DOHH2 (cell line): Measurements from ENCODE around the gene RAB4A.

Experiments used
- H3F3A ChIP-seq: fragments of 200-600 bp; sonication (generic), shearing (Covaris generic); 2 replicates; pipeline ENCODE4 v1.6.0; 2016; ENCODE audit warnings: antibody characterized with exemption, mild to moderate bottlenecking; ENCODE audit not compliant: control insufficient read depth, insufficient read depth
- H3K27ac ChIP-seq: fragments of 200-600 bp; sonication (generic); 2 replicates; pipeline ENCODE4 v1.5.1; 2014; ENCODE audit warnings: low read depth, mild to moderate bottlenecking, low read length, moderate library complexity
- H3K27me3 ChIP-seq: fragments of 200-600 bp; sonication (generic); 2 replicates; pipeline ENCODE4 v1.6.1; 2014; ENCODE audit warnings: mild to moderate bottlenecking, low read length, mixed read lengths; ENCODE audit not compliant: control insufficient read depth
- H3K36me3 ChIP-seq: fragments of 200-600 bp; sonication (generic); 2 replicates; pipeline ENCODE4 v1.6.1; 2014; ENCODE audit warnings: mild to moderate bottlenecking, low read length, moderate library complexity, mixed read lengths; ENCODE audit not compliant: control insufficient read depth
- H3K4me1 ChIP-seq: fragments of 200-600 bp; sonication (generic); 2 replicates; pipeline ENCODE4 v1.6.1; 2014; ENCODE audit warnings: mild to moderate bottlenecking, low read length, mixed read lengths; ENCODE audit not compliant: control insufficient read depth
- H3K4me2 ChIP-seq: fragments of 200-600 bp; sonication (generic); 2 replicates; pipeline ENCODE4 v1.6.0; 2014; ENCODE audit warnings: mild to moderate bottlenecking, low read length, moderate library complexity
- H3K4me3 ChIP-seq: fragments of 200-600 bp; sonication (generic); 2 replicates; pipeline ENCODE4 v1.5.1; 2014; ENCODE audit warnings: mild to moderate bottlenecking, low read length, mixed read lengths
- H3K79me2 ChIP-seq: fragments of 200-600 bp; sonication (generic); 2 replicates; pipeline ENCODE4 v1.6.1; 2014; ENCODE audit warnings: mild to moderate bottlenecking, low read length, mixed read lengths; ENCODE audit not compliant: control insufficient read depth
- H3K9me2 ChIP-seq: fragments of 200-600 bp; sonication (generic); replicated peaks from 2 replicates; pipeline ENCODE4 v1.6.1; 2014; ENCODE audit warnings: mild to moderate bottlenecking, low read length, mixed read lengths; ENCODE audit not compliant: control insufficient read depth
- H3K9me3 ChIP-seq: fragments of 200-600 bp; sonication (generic); 2 replicates; pipeline ENCODE4 v1.6.1; 2014; ENCODE audit warnings: antibody characterized with exemption, low read length, mixed read lengths; ENCODE audit not compliant: control insufficient read depth, insufficient read depth
- H4K20me1 ChIP-seq: fragments of 200-600 bp; sonication (generic); 2 replicates; pipeline ENCODE4 v1.6.0; 2014; ENCODE audit warnings: low read depth, mild to moderate bottlenecking, antibody characterized with exemption, low read length, moderate library complexity; ENCODE audit not compliant: control insufficient read depth, insufficient read depth
- CTCF ChIP-seq: fragments of 200-600 bp; sonication (generic); IDR thresholded peaks from one replicate; pipeline ENCODE4 v1.5.1; 2014; ENCODE audit warnings: antibody characterized with exemption, mild to moderate bottlenecking, low read depth, low read length; ENCODE audit not compliant: poor library complexity, severe bottlenecking
- EZH2phosphoT487 ChIP-seq: fragments of 200-600 bp; sonication (generic); IDR thresholded peaks from 2 replicates; pipeline ENCODE4 v1.6.1; 2017; ENCODE audit warnings: borderline replicate concordance, mild to moderate bottlenecking, antibody characterized with exemption, low read length, moderate library complexity, mixed read lengths

RAB4A gene

GRCh38 chr1:229328598-229329362 is 57.9 kb downstream of the RAB4A start:
- no peaks in the 10 kb centered on the region for H3K9me3 ChIP-seq
- peaks cover 9% of the 10 kb centered on the region for H3K79me2 ChIP-seq
- H3K27me3 ChIP-seq, result no peaks in the 10 kb centered on the region
- TF ChIP-seq EZH2phosphoT487 (no peak), CTCF (no peak)
- H3K4me1 ChIP-seq, result peaks cover 8% of the 10 kb centered on the region
- H3K4me3 ChIP-seq, result no peak overlapping the region
- H3K9me2 ChIP-seq, result no peaks in the 10 kb centered on the region
- peaks cover 42% of the 10 kb centered on the region for H3K36me3 ChIP-seq
- no peaks in the 10 kb centered on the region for H4K20me1 ChIP-seq
- no peak overlapping the region for H3K27ac ChIP-seq
- H3K4me2 ChIP-seq, result no peak overlapping the region
- 0 out of 2 replicates have a peak, but pooled peaks cover 4% of the 10 kb centered on the region for H3F3A ChIP-seq

- Histone ChIP-seq H3K27ac (no peak overlapping the region), H3K79me2 (peaks cover 57% of the 10 kb centered on the region)
Observed at GRCh38 chr1:229334269-229334668, 63.4 kb downstream of the RAB4A start.

GRCh38 chr1:229334716-229335115 is 63.8 kb downstream of the RAB4A start:
- Histone ChIP-seq H3K4me3 (no peak overlapping the region), H3K27ac (no peak overlapping the region), H4K20me1 (0 out of 2 replicates have a peak, but pooled peaks cover 3% of the 10 kb centered on the region), H3K4me1 (peaks cover 31% of the 10 kb centered on the region), H3K4me2 (no peak overlapping the region), H3K27me3 (no peaks in the 10 kb centered on the region), H3K36me3 (peaks cover 16% of the 10 kb centered on the region), H3K9me3 (no peaks in the 10 kb centered on the region; the same call in 1 of the 2 replicates), H3K79me2 (peaks cover 61% of the 10 kb centered on the region), H3F3A (peaks cover under 1% of the 10 kb centered on the region; the same call in 1 of the 2 replicates), H3K9me2 (no peaks in the 10 kb centered on the region)
- TF ChIP-seq EZH2phosphoT487, result no peak
- no peak for TF ChIP-seq CTCF

More at GRCh38 chr1:229334269-229334668, 63.4 kb downstream of the RAB4A start:
- Histone ChIP-seq H3K9me2 (no peaks in the 10 kb centered on the region), H4K20me1 (0 out of 2 replicates have a peak, but pooled peaks cover 3% of the 10 kb centered on the region), H3K4me3 (no peak overlapping the region), H3K36me3 (peaks cover 12% of the 10 kb centered on the region), H3K9me3 (no peaks in the 10 kb centered on the region; the same call in 1 of the 2 replicates), H3K27me3 (no peaks in the 10 kb centered on the region), H3K4me2 (no peak overlapping the region), H3F3A (no peaks in the 10 kb centered on the region), H3K4me1 (peaks cover 27% of the 10 kb centered on the region)
- TF ChIP-seq CTCF (no peak), EZH2phosphoT487 (no peak)
